Measurements from ENCODE around the gene GPR143. TPM values are rescaled to one million over a fixed set of nuclear protein-coding genes. Genes with fewer than 3 reads are reported as not detected.

Gene GPR143
- total RNA-seq, 1 experiment from 2014 or later = not detected

DNA sequence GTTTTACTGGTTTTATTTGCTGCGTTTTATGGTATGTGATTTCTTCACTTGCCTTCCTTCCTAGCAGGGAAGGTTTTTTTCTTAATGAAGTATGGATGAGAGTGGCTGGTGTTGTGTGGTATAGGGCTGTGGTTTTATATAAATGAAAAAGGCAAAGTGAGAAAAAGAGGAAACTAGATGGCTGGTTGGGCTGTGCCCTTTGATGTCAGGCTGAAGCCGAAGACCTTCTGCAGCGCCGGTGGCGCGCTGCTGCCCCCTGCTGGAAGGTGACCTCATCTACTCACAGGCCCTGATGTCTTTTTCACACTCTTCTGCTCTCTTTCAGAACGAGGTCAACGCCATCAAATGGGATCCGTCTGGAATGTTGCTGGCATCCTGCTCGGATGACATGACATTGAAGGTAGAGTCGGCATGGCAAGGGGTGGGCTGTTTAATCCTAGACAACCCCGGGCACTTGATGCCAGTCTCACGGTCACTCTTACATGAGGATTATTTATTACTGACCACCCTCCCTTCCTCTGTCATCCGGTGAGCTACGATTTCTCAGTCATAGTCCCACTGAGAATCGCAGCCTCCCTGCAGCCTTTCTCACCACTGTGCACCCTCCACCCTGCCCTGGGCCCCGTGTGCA is 56.6 kb downstream of the GPR143 start:
- no peaks in the 10 kb centered on the region for H3K4me1 ChIP-seq (ENCODE audit: control insufficient read depth, insufficient read depth, low read length)
- ATAC-seq (peak; percentile 79; the same call in 1 of the 2 replicates), DNase-seq (ENCODE audit: low read depth, low spot score) (peak; percentile 45)
- no peaks in the 10 kb centered on the region for H3K36me3 ChIP-seq (ENCODE audit: control insufficient read depth, insufficient read depth, low read length)
- ChIA-PET CTCF (no interaction called here), POLR2A (no interaction called here)
- TF ChIP-seq POLR2AphosphoS5 (IDR thresholded peaks at IDR 0.05; ENCODE audit: low read depth, low read length) (no peak), CTCF (IDR thresholded peaks at IDR 0.05) (peak; percentile 87), TCF7L2 (IDR thresholded peaks at IDR 0.05; ENCODE audit: low read depth, low read length) (peak; percentile 96)
- H3K9me3 ChIP-seq (ENCODE audit: control insufficient read depth, insufficient read depth, low read depth, low read length) = no peaks in the 10 kb centered on the region
- BruUV-seq (replicated peaks) = no TSS peak
- H3K27ac ChIP-seq (ENCODE audit: low read length) = no peak overlapping the region
- H3K27me3 ChIP-seq (ENCODE audit: control insufficient read depth, insufficient read depth, low read length) = no peaks in the 10 kb centered on the region
- in situ Hi-C loops (cut with HindIII; ENCODE audit: low pct_unique_long_range_greater_than_20kb, low sequenced_read_pairs) (no loop called here), intact Hi-C loops (cut with micrococcal nuclease; ENCODE audit: unreplicated experiment) (no loop called here)
- H3K4me3 ChIP-seq (ENCODE audit: low read depth in 2 of 2, low read length in 2 of 2) = no peak overlapping the region

- Histone ChIP-seq H3K9me3 (ENCODE audit: control insufficient read depth, insufficient read depth, low read depth, low read length) (no peaks in the 10 kb centered on the region), H3K36me3 (ENCODE audit: control insufficient read depth, insufficient read depth, low read length) (no peaks in the 10 kb centered on the region), H3K27me3 (ENCODE audit: control insufficient read depth, insufficient read depth, low read length) (no peaks in the 10 kb centered on the region), H3K4me1 (ENCODE audit: control insufficient read depth, insufficient read depth, low read length) (no peaks in the 10 kb centered on the region), H3K4me3 (ENCODE audit: low read depth in 2 of 2, low read length in 2 of 2) (no peak overlapping the region), H3K27ac (ENCODE audit: low read length) (no peak overlapping the region)
- TF ChIP-seq TCF7L2 (IDR thresholded peaks at IDR 0.05; ENCODE audit: low read depth, low read length) = no peak
- TF ChIP-seq SIN3A (IDR thresholded peaks at IDR 0.05; ENCODE audit: borderline replicate concordance, insufficient read depth, low read depth, low read length) = no peak
- TF ChIP-seq POLR2AphosphoS5 (IDR thresholded peaks at IDR 0.05; ENCODE audit: low read depth, low read length) = no peak
- no peak for TF ChIP-seq REST (IDR thresholded peaks at IDR 0.05; ENCODE audit: insufficient read depth in 1 of 2, low read depth in 2 of 2, low read length in 1 of 2)
- TF ChIP-seq CTCF (IDR thresholded peaks at IDR 0.05) = no peak
- in situ Hi-C loops (cut with HindIII; ENCODE audit: low pct_unique_long_range_greater_than_20kb, low sequenced_read_pairs) = no loop called here
- DNase-seq (ENCODE audit: low read depth, low spot score) (no peak), ATAC-seq (no peak)
- intact Hi-C loops (cut with micrococcal nuclease; ENCODE audit: unreplicated experiment) = no loop called here
- ChIA-PET POLR2A (no interaction called here), CTCF (no interaction called here)
- no TSS peak for BruUV-seq (replicated peaks)
Observed at GRCh38 chrX:9708086-9708485, 57.6 kb downstream of the GPR143 start.
